ENCODE measurements around the gene CD44.

- TF ChIP-seq POLR2AphosphoS5 (IDR thresholded peaks at IDR 0.05; ENCODE audit: borderline replicate concordance, low read depth, low read length) (no peak), EZH2 (IDR thresholded peaks at IDR 0.05) (no peak)
Measured at GRCh38 chr11:35133656-35134055, 5.3 kb upstream of the CD44 start.

All from SK-N-MC (cell line).